NK-92 (cell line): ENCODE results near the gene PCDHA11.
"Not testable (repeated sequence)": the region's sequence is repeated elsewhere in the genome, so short reads cannot be mapped to it uniquely, and the experiment has no call there.

Experiments used
- DNase-seq: peaks from one replicate; lab custom pipeline; 2025; ENCODE audit not compliant: unreplicated experiment; lab: John Stamatoyannopoulos, UW

PCDHA11 gene

GRCh38 chr5:140868721-140869554, at the start of gene PCDHA11:
Gene PCDHA11, plus strand, starts transcription at chr5:140868957. Its CDS starts 147 bp downstream, at chr5:140869104.
- no peak for DNase-seq

- DNase-seq: no peak
These were observed 47.1 kb upstream of the PCDHA11 start, which contains the start of gene PCDHA5 for GRCh38 chr5:140821375-140822280. Gene PCDHA5, plus strand, starts transcription at chr5:140821613.

DNA sequence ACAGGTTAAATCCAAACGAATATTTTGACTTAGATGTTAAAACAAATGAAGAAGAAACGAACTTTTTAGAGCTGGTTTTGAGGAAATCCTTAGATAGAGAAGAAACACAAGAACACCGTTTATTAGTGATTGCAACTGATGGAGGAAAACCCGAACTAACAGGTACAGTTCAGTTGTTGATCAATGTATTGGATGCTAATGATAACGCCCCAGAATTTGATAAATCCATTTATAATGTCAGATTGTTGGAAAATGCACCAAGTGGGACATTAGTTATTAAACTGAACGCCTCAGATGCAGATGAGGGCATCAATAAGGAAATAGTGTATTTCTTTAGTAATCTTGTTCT, 46.5 kb upstream of the PCDHA11 start:
- no peak for DNase-seq

DNA sequence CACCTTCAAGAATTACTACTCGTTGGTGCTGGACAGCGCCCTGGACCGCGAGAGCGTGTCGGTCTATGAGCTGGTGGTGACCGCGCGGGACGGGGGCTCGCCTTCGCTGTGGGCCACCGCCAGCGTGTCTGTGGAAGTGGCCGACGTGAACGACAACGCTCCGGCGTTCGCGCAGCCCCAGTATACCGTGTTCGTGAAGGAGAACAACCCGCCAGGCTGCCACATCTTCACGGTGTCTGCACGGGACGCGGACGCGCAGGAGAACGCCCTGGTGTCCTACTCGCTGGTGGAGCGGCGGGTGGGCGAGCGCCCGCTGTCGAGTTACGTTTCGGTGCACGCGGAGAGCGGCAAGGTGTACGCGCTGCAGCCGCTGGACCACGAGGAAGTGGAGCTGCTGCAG, 45.8 kb upstream of the PCDHA11 start:
- not testable (repeated sequence) for DNase-seq

DNA sequence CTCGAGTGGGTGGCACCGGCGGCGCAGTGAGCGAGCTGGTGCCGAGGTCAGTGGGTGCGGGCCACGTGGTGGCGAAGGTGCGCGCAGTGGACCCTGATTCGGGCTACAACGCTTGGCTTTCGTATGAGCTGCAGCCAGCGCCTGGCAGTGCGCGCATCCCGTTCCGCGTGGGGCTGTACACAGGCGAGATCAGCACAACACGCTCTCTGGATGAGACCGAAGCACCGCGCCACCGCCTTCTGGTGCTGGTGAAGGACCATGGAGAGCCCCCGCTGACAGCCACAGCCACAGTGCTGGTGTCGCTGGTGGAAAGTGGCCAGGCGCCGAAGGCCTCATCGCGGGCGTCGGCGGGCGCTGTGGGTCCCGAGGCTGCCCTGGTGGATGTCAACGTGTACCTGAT, 45.3 kb upstream of the PCDHA11 start:
- DNase-seq: no peak

GRCh38 chr5:140827704-140828361, 40.9 kb upstream of the PCDHA11 start, which contains the start of gene PCDHA6:
Gene PCDHA6, plus strand, starts transcription at chr5:140827960. Its CDS starts 132 bp downstream, at chr5:140828092.
- DNase-seq: no peak

DNA sequence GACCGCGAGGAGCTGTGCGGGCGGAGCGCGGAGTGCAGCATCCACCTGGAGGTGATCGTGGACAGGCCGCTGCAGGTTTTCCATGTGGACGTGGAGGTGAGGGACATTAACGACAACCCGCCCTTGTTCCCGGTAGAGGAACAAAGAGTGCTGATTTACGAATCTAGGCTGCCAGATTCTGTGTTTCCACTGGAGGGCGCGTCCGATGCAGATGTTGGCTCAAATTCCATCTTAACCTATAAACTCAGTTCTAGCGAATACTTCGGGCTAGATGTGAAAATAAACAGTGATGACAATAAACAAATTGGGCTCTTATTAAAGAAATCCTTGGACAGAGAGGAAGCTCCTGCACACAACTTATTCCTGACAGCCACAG, 40.4 kb upstream of the PCDHA11 start:
- no peak for DNase-seq

DNA sequence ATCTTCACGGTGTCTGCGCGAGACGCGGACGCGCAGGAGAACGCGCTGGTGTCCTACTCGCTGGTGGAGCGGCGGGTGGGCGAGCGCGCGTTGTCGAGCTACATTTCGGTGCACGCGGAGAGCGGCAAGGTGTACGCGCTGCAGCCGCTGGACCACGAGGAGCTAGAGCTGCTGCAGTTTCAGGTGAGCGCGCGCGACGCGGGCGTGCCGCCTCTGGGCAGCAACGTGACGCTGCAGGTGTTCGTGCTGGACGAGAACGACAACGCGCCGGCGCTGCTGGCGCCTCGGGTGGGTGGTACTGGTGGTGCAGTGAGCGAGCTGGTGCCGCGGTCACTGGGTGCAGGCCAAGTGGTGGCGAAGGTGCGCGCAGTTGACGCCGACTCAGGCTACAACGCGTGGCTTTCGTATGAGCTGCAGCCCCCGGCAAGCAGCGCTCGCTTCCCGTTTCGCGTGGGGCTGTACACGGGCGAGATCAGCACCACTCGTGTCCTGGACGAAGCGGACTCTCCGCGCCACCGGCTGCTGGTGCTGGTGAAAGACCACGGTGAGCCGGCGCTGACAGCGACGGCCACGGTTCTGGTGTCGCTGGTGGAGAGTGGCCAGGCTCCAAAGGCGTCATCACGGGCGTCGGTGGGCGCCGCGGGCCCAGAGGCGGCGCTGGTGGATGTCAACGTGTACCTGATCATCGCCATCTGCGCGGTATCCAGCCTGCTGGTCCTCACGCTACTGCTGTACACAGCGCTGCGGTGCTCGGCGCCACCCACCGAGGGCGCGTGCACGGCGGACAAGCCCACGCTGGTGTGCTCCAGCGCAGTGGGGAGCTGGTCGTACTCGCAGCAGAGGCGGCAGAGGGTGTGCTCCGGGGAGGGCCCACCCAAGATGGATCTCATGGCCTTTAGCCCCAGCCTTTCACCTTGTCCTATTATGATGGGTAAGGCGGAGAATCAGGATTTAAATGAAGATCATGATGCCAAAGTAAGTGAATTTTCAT, 39.0 kb upstream of the PCDHA11 start:
- DNase-seq: not testable (repeated sequence)

DNA sequence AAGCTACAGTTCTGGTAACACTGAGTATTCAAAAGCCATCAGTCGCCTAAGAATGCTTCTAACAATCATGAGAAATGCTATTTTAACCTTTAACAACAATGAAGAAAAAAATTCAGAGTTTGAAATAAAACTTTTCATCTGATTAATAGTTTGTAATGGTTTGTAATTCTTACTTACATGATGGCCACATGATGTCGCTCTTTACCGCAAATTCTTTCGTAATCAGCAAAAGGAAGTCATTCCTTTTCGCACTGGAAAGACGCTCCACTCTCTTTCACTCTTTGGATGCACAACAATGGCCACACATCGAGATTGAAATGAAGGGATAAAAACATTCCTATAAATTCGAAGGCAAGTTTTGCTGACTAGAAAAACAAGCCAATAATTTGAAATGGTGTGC, 34.8 kb upstream of the PCDHA11 start, which contains the start of gene PCDHA7:
PCDHA7 (plus strand) TSS at position 277 of the 400 bp plus-strand sequence; CDS start at position 392, 115 bp downstream.
- DNase-seq: no peak

- DNase-seq: not testable (repeated sequence)
These were observed 34.2 kb upstream of the PCDHA11 start for GRCh38 chr5:140834439-140835008.

DNA sequence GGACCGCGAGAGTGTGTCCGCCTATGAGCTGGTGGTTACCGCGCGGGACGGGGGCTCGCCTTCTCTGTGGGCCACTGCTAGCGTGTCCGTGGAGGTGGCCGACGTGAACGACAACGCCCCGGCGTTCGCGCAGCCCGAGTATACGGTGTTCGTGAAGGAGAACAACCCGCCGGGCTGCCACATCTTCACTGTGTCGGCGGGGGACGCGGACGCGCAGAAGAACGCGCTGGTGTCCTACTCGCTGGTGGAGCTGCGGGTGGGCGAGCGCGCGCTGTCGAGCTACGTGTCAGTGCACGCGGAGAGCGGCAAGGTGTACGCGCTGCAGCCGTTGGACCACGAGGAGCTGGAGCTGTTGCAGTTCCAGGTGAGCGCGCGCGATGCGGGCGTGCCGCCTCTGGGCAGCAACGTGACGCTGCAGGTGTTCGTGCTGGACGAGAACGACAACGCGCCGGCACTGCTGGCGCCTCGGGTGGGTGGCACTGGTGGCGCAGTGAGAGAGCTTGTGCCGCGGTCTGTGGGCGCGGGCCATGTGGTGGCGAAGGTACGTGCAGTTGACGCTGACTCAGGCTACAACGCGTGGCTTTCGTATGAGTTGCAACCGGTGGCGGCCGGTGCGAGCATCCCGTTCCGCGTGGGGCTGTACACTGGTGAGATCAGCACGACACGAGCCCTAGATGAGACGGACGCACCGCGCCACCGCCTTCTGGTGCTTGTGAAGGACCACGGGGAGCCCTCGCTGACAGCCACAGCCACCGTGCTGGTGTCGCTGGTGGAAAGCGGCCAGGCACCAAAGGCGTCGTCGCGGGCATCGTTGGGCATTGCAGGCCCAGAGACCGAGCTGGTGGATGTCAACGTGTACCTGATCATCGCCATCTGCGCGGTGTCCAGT, 32.9 kb upstream of the PCDHA11 start:
- no peak for DNase-seq

GRCh38 chr5:140840978-140841962, 27.5 kb upstream of the PCDHA11 start, which contains the start of gene PCDHA8:
Gene PCDHA8, plus strand, starts transcription at chr5:140841187. Its CDS starts 135 bp downstream, at chr5:140841322.
- DNase-seq: no peak

DNA sequence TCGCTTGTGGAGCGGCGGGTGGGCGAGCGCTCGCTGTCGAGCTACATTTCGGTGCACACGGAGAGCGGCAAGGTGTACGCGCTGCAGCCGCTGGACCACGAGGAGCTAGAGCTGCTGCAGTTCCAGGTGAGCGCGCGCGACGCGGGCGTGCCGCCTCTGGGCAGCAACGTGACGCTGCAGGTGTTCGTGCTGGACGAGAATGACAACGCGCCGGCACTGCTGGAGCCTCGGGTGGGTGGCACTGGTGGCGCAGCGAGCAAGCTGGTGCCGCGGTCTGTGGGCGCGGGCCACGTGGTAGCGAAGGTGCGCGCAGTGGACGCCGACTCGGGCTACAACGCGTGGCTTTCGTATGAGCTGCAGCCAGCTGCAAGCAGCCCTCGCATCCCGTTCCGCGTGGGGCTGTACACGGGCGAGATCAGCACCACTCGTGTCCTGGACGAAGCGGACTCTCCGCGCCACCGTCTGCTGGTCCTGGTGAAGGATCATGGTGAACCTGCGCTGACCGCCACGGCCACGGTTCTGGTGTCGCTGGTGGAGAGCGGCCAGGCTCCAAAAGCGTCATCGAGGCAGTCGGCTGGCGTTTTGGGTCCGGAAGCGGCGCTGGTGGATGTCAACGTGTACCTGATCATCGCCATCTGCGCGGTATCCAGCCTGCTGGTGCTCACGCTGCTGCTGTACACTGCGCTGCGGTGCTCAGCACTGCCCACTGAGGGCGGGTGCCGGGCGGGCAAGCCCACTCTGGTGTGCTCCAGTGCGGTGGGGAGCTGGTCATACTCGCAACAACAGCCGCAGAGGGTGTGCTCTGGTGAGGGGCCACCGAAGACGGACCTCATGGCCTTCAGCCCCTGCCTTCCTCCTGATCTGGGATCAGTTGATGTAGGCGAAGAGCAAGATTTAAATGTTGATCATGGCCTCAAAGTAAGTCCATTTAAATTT, 25.7 kb upstream of the PCDHA11 start:
- DNase-seq: no peak

DNA sequence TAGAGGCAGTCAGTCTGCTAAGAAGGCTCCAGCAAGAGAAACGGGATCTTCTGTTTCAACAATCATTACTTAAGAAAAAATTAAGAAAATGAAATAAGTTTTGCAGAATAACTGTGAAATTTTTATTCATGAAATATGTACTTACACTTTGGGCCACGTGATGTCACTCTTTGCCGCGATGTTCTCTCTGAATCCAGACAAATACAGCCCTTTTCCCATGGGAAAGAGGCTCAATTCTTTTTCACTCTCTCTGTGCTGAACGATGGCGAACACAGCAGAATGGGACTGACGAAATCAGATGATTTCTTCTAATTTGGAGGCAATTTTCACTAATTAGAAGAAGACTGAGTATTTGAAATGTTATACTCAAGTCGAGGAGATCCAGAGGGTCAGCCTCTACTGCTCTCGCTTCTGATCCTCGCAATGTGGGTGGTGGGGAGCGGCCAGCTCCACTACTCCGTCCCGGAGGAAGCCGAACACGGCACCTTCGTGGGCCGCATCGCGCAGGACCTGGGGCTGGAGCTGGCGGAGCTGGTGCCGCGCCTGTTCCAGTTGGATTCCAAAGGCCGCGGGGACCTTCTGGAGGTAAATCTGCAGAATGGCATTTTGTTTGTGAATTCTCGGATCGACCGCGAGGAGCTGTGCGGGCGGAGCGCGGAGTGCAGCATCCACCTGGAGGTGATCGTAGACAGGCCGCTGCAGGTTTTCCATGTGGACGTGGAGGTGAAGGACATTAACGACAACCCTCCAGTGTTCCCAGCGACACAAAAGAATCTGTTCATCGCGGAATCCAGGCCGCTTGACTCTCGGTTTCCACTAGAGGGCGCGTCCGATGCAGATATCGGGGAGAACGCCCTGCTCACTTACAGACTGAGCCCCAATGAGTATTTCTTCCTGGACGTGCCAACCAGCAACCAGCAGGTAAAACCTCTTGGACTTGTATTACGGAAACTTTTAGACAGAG, 20.3 kb upstream of the PCDHA11 start, which contains the start of gene PCDHA9:
PCDHA9 (plus strand) TSS at position 244 of the 964 bp plus-strand sequence; CDS start at position 358, 114 bp downstream.
- DNase-seq: not testable (repeated sequence)
